Measurements from ENCODE around the gene GPR148.
"Not testable (repeated sequence)": the region's sequence is repeated elsewhere in the genome, so short reads cannot be mapped to it uniquely, and the experiment has no call there.

The GPR148 gene

GRCh38 chr2:130732257-130732656 lies 3.4 kb downstream of the GPR148 start:
- not testable (repeated sequence) for H3K4me3 ChIP-seq (ENCODE audit: low read length); H3K27me3 ChIP-seq (ENCODE audit: insufficient read depth, low read length); H3K4me1 ChIP-seq (ENCODE audit: insufficient read depth, low read length); H3K36me3 ChIP-seq (ENCODE audit: insufficient read depth, low read length); H3K9me3 ChIP-seq (ENCODE audit: low read length); H2AFZ ChIP-seq (ENCODE audit: low read depth, low read length)

- H3K27me3 ChIP-seq (ENCODE audit: insufficient read depth, low read length) = no peaks in the 10 kb centered on the region
- no peak overlapping the region for H3K4me3 ChIP-seq (ENCODE audit: low read length)
- no peak overlapping the region for H2AFZ ChIP-seq (ENCODE audit: low read depth, low read length)
- no peaks in the 10 kb centered on the region for H3K4me1 ChIP-seq (ENCODE audit: insufficient read depth, low read length)
- H3K36me3 ChIP-seq (ENCODE audit: insufficient read depth, low read length) = no peaks in the 10 kb centered on the region
- H3K9me3 ChIP-seq (ENCODE audit: low read length) = no peaks in the 10 kb centered on the region
Observed at GRCh38 chr2:130735200-130735599, 6.3 kb downstream of the GPR148 start.

- Histone ChIP-seq H3K36me3 (ENCODE audit: insufficient read depth, low read length) (no peaks in the 10 kb centered on the region), H3K4me1 (ENCODE audit: insufficient read depth, low read length) (no peaks in the 10 kb centered on the region)
Observed at GRCh38 chr2:130736487-130736886, 7.6 kb downstream of the GPR148 start.

GRCh38 chr2:130737592-130737991 lies 8.7 kb downstream of the GPR148 start:
- no peak overlapping the region for H2AFZ ChIP-seq (ENCODE audit: low read depth, low read length)
- no peak overlapping the region for H3K4me3 ChIP-seq (ENCODE audit: low read length)
- no peaks in the 10 kb centered on the region for H3K27me3 ChIP-seq (ENCODE audit: insufficient read depth, low read length)

More at GRCh38 chr2:130736487-130736886, 7.6 kb downstream of the GPR148 start:
- no peaks in the 10 kb centered on the region for H3K27me3 ChIP-seq (ENCODE audit: insufficient read depth, low read length)
- no peak overlapping the region for H2AFZ ChIP-seq (ENCODE audit: low read depth, low read length)
- H3K9me3 ChIP-seq (ENCODE audit: low read length) = no peaks in the 10 kb centered on the region
- H3K4me3 ChIP-seq (ENCODE audit: low read length) = no peak overlapping the region

GRCh38 chr2:130740671-130741070 lies 11.8 kb downstream of the GPR148 start:
- Histone ChIP-seq H2AFZ (ENCODE audit: low read depth, low read length) (no peak overlapping the region), H3K4me1 (ENCODE audit: insufficient read depth, low read length) (no peaks in the 10 kb centered on the region), H3K4me3 (ENCODE audit: low read length) (no peak overlapping the region), H3K27me3 (ENCODE audit: insufficient read depth, low read length) (no peaks in the 10 kb centered on the region), H3K36me3 (ENCODE audit: insufficient read depth, low read length) (no peaks in the 10 kb centered on the region), H3K9me3 (ENCODE audit: low read length) (no peaks in the 10 kb centered on the region)

More at GRCh38 chr2:130737592-130737991, 8.7 kb downstream of the GPR148 start:
- Histone ChIP-seq H3K9me3 (ENCODE audit: low read length) (no peaks in the 10 kb centered on the region), H3K36me3 (ENCODE audit: insufficient read depth, low read length) (no peaks in the 10 kb centered on the region), H3K4me1 (ENCODE audit: insufficient read depth, low read length) (no peaks in the 10 kb centered on the region)

GRCh38 chr2:130743278-130743677 lies 14.4 kb downstream of the GPR148 start:
- Histone ChIP-seq H3K36me3 (ENCODE audit: insufficient read depth, low read length) (no peaks in the 10 kb centered on the region), H2AFZ (ENCODE audit: low read depth, low read length) (no peak overlapping the region), H3K27me3 (ENCODE audit: insufficient read depth, low read length) (no peaks in the 10 kb centered on the region), H3K4me1 (ENCODE audit: insufficient read depth, low read length) (no peaks in the 10 kb centered on the region), H3K4me3 (ENCODE audit: low read length) (no peak overlapping the region), H3K9me3 (ENCODE audit: low read length) (no peaks in the 10 kb centered on the region)

- Histone ChIP-seq H3K9me3 (ENCODE audit: low read length) (no peaks in the 10 kb centered on the region), H3K4me3 (ENCODE audit: low read length) (no peak overlapping the region), H3K4me1 (ENCODE audit: insufficient read depth, low read length) (no peaks in the 10 kb centered on the region), H2AFZ (ENCODE audit: low read depth, low read length) (no peak overlapping the region), H3K27me3 (ENCODE audit: insufficient read depth, low read length) (no peaks in the 10 kb centered on the region), H3K36me3 (ENCODE audit: insufficient read depth, low read length) (no peaks in the 10 kb centered on the region)
Observed at GRCh38 chr2:130744287-130745117, 15.6 kb downstream of the GPR148 start.

GRCh38 chr2:130749078-130749477 lies 20.2 kb downstream of the GPR148 start:
- no peaks in the 10 kb centered on the region for H3K9me3 ChIP-seq (ENCODE audit: low read length)
- no peaks in the 10 kb centered on the region for H3K36me3 ChIP-seq (ENCODE audit: insufficient read depth, low read length)
- no peak overlapping the region for H3K4me3 ChIP-seq (ENCODE audit: low read length)
- no peaks in the 10 kb centered on the region for H3K27me3 ChIP-seq (ENCODE audit: insufficient read depth, low read length)
- H2AFZ ChIP-seq (ENCODE audit: low read depth, low read length) = no peak overlapping the region
- H3K4me1 ChIP-seq (ENCODE audit: insufficient read depth, low read length) = no peaks in the 10 kb centered on the region

- Histone ChIP-seq H3K27me3 (ENCODE audit: insufficient read depth, low read length) (peaks cover 2% of the 10 kb centered on the region), H3K4me3 (ENCODE audit: low read length) (no peak overlapping the region), H3K36me3 (ENCODE audit: insufficient read depth, low read length) (no peaks in the 10 kb centered on the region), H3K9me3 (ENCODE audit: low read length) (no peaks in the 10 kb centered on the region), H2AFZ (ENCODE audit: low read depth, low read length) (no peak overlapping the region), H3K4me1 (ENCODE audit: insufficient read depth, low read length) (no peaks in the 10 kb centered on the region)
Observed at GRCh38 chr2:130749641-130750040, 20.8 kb downstream of the GPR148 start.

GRCh38 chr2:130754811-130755210 lies 25.9 kb downstream of the GPR148 start:
- Histone ChIP-seq H3K4me3 (ENCODE audit: low read length) (no peak overlapping the region), H3K4me1 (ENCODE audit: insufficient read depth, low read length) (peaks cover 8% of the 10 kb centered on the region), H2AFZ (ENCODE audit: low read depth, low read length) (no peak overlapping the region), H3K9me3 (ENCODE audit: low read length) (no peaks in the 10 kb centered on the region), H3K27me3 (ENCODE audit: insufficient read depth, low read length) (peaks cover 34% of the 10 kb centered on the region), H3K36me3 (ENCODE audit: insufficient read depth, low read length) (no peaks in the 10 kb centered on the region)

GRCh38 chr2:130755256-130756052 lies 26.6 kb downstream of the GPR148 start, which contains the start of gene AMER3:
TSS of gene AMER3 (plus strand) at chr2:130755540. CDS start at chr2:130762073, 6,533 bp downstream.
- Histone ChIP-seq H3K27me3 (ENCODE audit: insufficient read depth, low read length) (peaks cover 34% of the 10 kb centered on the region), H2AFZ (ENCODE audit: low read depth, low read length) (peak within 1 kb of the TSS; percentile 37), H3K4me3 (ENCODE audit: low read length) (peak within 1 kb of the TSS; percentile 46), H3K9me3 (ENCODE audit: low read length) (no peaks in the 10 kb centered on the region), H3K36me3 (ENCODE audit: insufficient read depth, low read length) (no peaks in the 10 kb centered on the region), H3K4me1 (ENCODE audit: insufficient read depth, low read length) (peaks cover 8% of the 10 kb centered on the region)

GRCh38 chr2:130756053-130756873 lies 27.4 kb downstream of the GPR148 start:
- Histone ChIP-seq H3K4me3 (ENCODE audit: low read length) (peak overlapping the region; percentile 46), H3K4me1 (ENCODE audit: insufficient read depth, low read length) (peaks cover 8% of the 10 kb centered on the region), H3K36me3 (ENCODE audit: insufficient read depth, low read length) (no peaks in the 10 kb centered on the region), H2AFZ (ENCODE audit: low read depth, low read length) (no peak overlapping the region), H3K9me3 (ENCODE audit: low read length) (no peaks in the 10 kb centered on the region), H3K27me3 (ENCODE audit: insufficient read depth, low read length) (peaks cover 34% of the 10 kb centered on the region)
